H9 (cell line): ENCODE data around the gene DGKB. TPM values are rescaled to one million over a fixed set of nuclear protein-coding genes. Genes with fewer than 3 reads are reported as not detected.

Experiments used
- DNase-seq: peaks from one replicate; pipeline ENCODE4 v3.0.0-alpha.2; 2017
- H2AFZ ChIP-seq: one replicate; pipeline ENCODE4 v1.6.1; 2013; ENCODE audit warnings: mild to moderate bottlenecking, low read length, control low read depth, moderate library complexity
- H2AK5ac ChIP-seq: 2 replicates; pipeline ENCODE4 v1.6.1; 2013; ENCODE audit warnings: low read length, control low read depth, mixed read lengths; ENCODE audit not compliant: insufficient read length
- H2BK120ac ChIP-seq: one replicate; pipeline ENCODE4 v1.6.1; 2013; ENCODE audit warnings: low read depth, mild to moderate bottlenecking, low read length, control low read depth, inconsistent platforms; ENCODE audit not compliant: poor library complexity, severe bottlenecking
- H2BK12ac ChIP-seq: 2 replicates; pipeline ENCODE4 v1.6.1; 2013; ENCODE audit warnings: low read length, control low read depth, mixed read lengths, low read depth; ENCODE audit not compliant: insufficient read length
- H2BK15ac ChIP-seq: 2 replicates; pipeline ENCODE4 v1.6.1; 2013; ENCODE audit warnings: low read depth, low read length, control low read depth
- H2BK20ac ChIP-seq: one replicate; pipeline ENCODE4 v1.6.1; 2013; ENCODE audit warnings: low read depth, mild to moderate bottlenecking, low read length, control low read depth, inconsistent platforms; ENCODE audit not compliant: poor library complexity, severe bottlenecking
- H2BK5ac ChIP-seq: 2 replicates; pipeline ENCODE4 v1.6.1; 2013; ENCODE audit warnings: low read length, control low read depth, mixed read lengths; ENCODE audit not compliant: insufficient read length
- H3K14ac ChIP-seq: 2 replicates; pipeline ENCODE4 v1.6.1; 2013; ENCODE audit warnings: low read length, control low read depth; ENCODE audit not compliant: insufficient read depth
- H3K18ac ChIP-seq: 2 replicates; pipeline ENCODE4 v1.6.1; 2013; ENCODE audit warnings: low read depth, mild to moderate bottlenecking, mixed read lengths, low read length, control low read depth; ENCODE audit not compliant: insufficient read length
- H3K23ac ChIP-seq: 2 replicates; pipeline ENCODE4 v1.6.1; 2013; ENCODE audit warnings: low read length, control low read depth, mixed read lengths, low read depth; ENCODE audit not compliant: insufficient read length
- H3K23me2 ChIP-seq: 2 replicates; pipeline ENCODE4 v1.6.1; 2013; ENCODE audit warnings: low read depth, mild to moderate bottlenecking, mixed read lengths, low read length, control low read depth; ENCODE audit not compliant: insufficient read length, poor library complexity, severe bottlenecking
- H3K27ac ChIP-seq: 2 replicates; pipeline ENCODE4 v1.5.1; 2013; ENCODE audit warnings: low read length, control low read depth, mixed read lengths, low read depth; ENCODE audit not compliant: insufficient read length
- H3K27me3 ChIP-seq: 2 replicates; pipeline ENCODE4 v1.6.1; 2013; ENCODE audit warnings: low read length, control low read depth, inconsistent platforms; ENCODE audit not compliant: insufficient read depth
- H3K4ac ChIP-seq: 2 replicates; pipeline ENCODE4 v1.6.1; 2013; ENCODE audit warnings: low read depth, mild to moderate bottlenecking, control low read depth, inconsistent platforms, low read length, moderate library complexity
- H3K4me1 ChIP-seq: 2 replicates; pipeline ENCODE4 v1.6.1; 2013; ENCODE audit warnings: low read length, control low read depth, inconsistent platforms; ENCODE audit not compliant: insufficient read depth
- H3K4me2 ChIP-seq: 2 replicates; pipeline ENCODE4 v1.6.1; 2013; ENCODE audit warnings: low read length, control low read depth, mixed read lengths; ENCODE audit not compliant: insufficient read length, insufficient read depth
- H3K56ac ChIP-seq: 2 replicates; pipeline ENCODE4 v1.6.1; 2013; ENCODE audit warnings: low read depth, mild to moderate bottlenecking, mixed read lengths, low read length, control low read depth; ENCODE audit not compliant: insufficient read length
- H3K79me1 ChIP-seq: 2 replicates; pipeline ENCODE4 v1.6.1; 2013; ENCODE audit warnings: low read depth, mild to moderate bottlenecking, moderate library complexity, low read length, control low read depth, inconsistent platforms; ENCODE audit not compliant: insufficient read depth, poor library complexity, severe bottlenecking
- H3K79me2 ChIP-seq: 2 replicates; pipeline ENCODE4 v1.6.1; 2013; ENCODE audit warnings: low read length, control low read depth, inconsistent platforms; ENCODE audit not compliant: insufficient read depth
- H3K9ac ChIP-seq: 2 replicates; pipeline ENCODE4 v1.6.1; 2013; ENCODE audit warnings: low read length, control low read depth, mixed read lengths; ENCODE audit not compliant: insufficient read length; ENCODE audit errors: extremely low read depth
- H3K9me3 ChIP-seq: one replicate; pipeline ENCODE4 v1.6.1; 2013; ENCODE audit warnings: low read depth, low read length, inconsistent platforms; ENCODE audit not compliant: control insufficient read depth
- H3T11ph ChIP-seq: one replicate; pipeline ENCODE4 v1.6.1; 2013; ENCODE audit warnings: mild to moderate bottlenecking, low read length, control low read depth, inconsistent platforms
- H4K20me1 ChIP-seq: one replicate; pipeline ENCODE4 v1.6.1; 2013; ENCODE audit not compliant: control insufficient read depth, insufficient read length, insufficient read depth
- H4K5ac ChIP-seq: 2 replicates; pipeline ENCODE4 v1.6.1; 2013; ENCODE audit warnings: low read depth, mild to moderate bottlenecking, mixed read lengths, low read length, control low read depth; ENCODE audit not compliant: insufficient read length
- H4K8ac ChIP-seq: replicated peaks from 2 replicates; pipeline ENCODE4 v1.6.1; 2013; ENCODE audit warnings: low read length, control low read depth, mixed read lengths, low read depth; ENCODE audit not compliant: insufficient read length
- H4K91ac ChIP-seq: 2 replicates; pipeline ENCODE4 v1.6.1; 2013; ENCODE audit warnings: low read depth, mild to moderate bottlenecking, moderate library complexity, mixed read lengths, low read length, control low read depth; ENCODE audit not compliant: insufficient read length
- H3K27ac Mint-ChIP-seq, 3 experiments: 2 replicates in 2 of 3; 3 replicates in 1 of 3; pipeline ENCODE4 v1.8.0; 2020 to 2021; ENCODE audit warnings: mixed read lengths in 3 of 3, mild to moderate bottlenecking in 1 of 3, moderate library complexity in 1 of 3
- H3K27me3 Mint-ChIP-seq: 2 replicates; pipeline ENCODE4 v1.8.0; 2021; ENCODE audit warnings: low read depth, mild to moderate bottlenecking, moderate library complexity, mixed read lengths
- H3K36me3 Mint-ChIP-seq, 3 experiments: 2 replicates in 2 of 3; 3 replicates in 1 of 3; pipeline ENCODE4 v1.8.0; 2020 to 2021; ENCODE audit warnings: low read depth in 3 of 3, mixed read lengths in 3 of 3; ENCODE audit not compliant: insufficient read depth in 1 of 3
- H3K4me1 Mint-ChIP-seq, 2 experiments: 2 replicates each; pipeline ENCODE4 v1.8.0; 2020; ENCODE audit warnings: mixed read lengths in 2 of 2
- H3K4me3 Mint-ChIP-seq, 2 experiments: 2 replicates in 1 of 2; 3 replicates in 1 of 2; pipeline ENCODE4 v1.8.0; 2020 to 2021; ENCODE audit warnings: mild to moderate bottlenecking in 2 of 2, mixed read lengths in 2 of 2, moderate library complexity in 1 of 2
- H3K9me3 Mint-ChIP-seq, 2 experiments: 2 replicates in 1 of 2; 3 replicates in 1 of 2; pipeline ENCODE4 v1.8.0; 2020; ENCODE audit warnings: mild to moderate bottlenecking in 2 of 2, mixed read lengths in 2 of 2, moderate library complexity in 1 of 2
- CTCF ChIP-seq: fragments of 200-600 bp; sonication (generic); conservative IDR thresholded peaks from 3 replicates; pipeline ENCODE4 v1.8.0; 2021; ENCODE audit warnings: antibody characterized with exemption, mild to moderate bottlenecking
- WGBS: extraction: QIAGEN DNeasy Blood & Tissue Kit; methylation state at CpG from one replicate; pipeline ENCODE4 v1.1.7; 2013; ENCODE audit warnings: missing lambda C conversion rate, low lambda C conversion rate, mixed read lengths; ENCODE audit not compliant: insufficient read length; ENCODE audit errors: extremely low coverage; 5-methylcytosine and 5-hydroxymethylcytosine counted together
- total RNA-seq: library from RNA; stranded (reverse); gene quantifications from 2 replicates; pipeline ENCODE4 v1.2.1, GENCODE V29; 2021

DGKB gene
- total RNA-seq, 1 experiment from 2014 or later: 0.26 TPM

DNA sequence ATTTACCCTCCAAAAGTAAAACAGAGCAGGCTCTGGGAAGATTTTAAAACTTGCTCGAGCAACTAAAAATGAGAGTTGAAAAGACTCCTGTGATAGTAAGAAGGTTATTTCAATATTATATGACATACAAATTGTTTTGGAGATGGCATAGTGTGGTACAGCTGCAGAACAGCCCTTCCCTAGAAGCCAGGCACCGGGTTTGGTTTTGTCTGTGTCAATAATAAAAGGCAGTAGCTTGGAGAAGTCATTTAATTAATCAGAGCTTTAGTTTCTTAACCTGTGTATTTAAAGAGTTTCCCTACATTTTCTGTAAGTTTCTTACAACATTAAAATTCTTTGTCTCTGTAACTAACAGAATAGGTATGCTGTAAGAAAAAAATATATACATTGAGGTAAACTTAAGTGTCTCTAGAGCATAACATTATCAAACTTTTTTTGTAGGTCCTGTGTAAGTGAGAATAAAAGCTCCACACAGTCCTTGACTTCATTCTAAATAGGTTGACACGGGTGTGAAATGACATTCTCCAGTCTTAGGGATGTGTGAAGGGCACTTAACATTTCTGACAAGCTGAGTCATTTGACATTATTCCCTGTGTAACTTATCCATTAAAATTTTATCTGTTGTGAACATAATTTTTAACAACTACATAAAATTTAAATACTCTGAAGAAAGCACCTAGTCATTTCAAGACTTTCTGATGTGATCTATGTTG is 488.1 kb downstream of the DGKB start:
- no peaks in the 10 kb centered on the region for H3K9me3 Mint-ChIP-seq

More for the DNA sequence above, 488.1 kb downstream of the DGKB start:
- Histone ChIP-seq H3K27ac (no peak overlapping the region), H2BK20ac (no peak overlapping the region), H3K79me2 (no peaks in the 10 kb centered on the region), H3K14ac (no peak overlapping the region), H3K9ac (no peak overlapping the region), H2AFZ (no peak overlapping the region), H4K20me1 (no peaks in the 10 kb centered on the region), H3K56ac (no peak overlapping the region), H3K4ac (no peak overlapping the region), H4K8ac (no peak overlapping the region), H3K9me3 (no peaks in the 10 kb centered on the region), H2BK12ac (no peak overlapping the region), H3K27me3 (no peaks in the 10 kb centered on the region), H2AK5ac (no peak overlapping the region), H4K5ac (no peak overlapping the region), H3K18ac (no peak overlapping the region), H3K23me2 (no peaks in the 10 kb centered on the region), H2BK15ac (no peak overlapping the region), H3K4me2 (no peak overlapping the region), H3T11ph (no peak overlapping the region), H2BK5ac (no peak overlapping the region), H3K23ac (no peak overlapping the region), H4K91ac (no peak overlapping the region), H3K4me1 (no peaks in the 10 kb centered on the region), H2BK120ac (no peak overlapping the region), H3K79me1 (no peaks in the 10 kb centered on the region)
- Mint-ChIP-seq H3K27ac (no peak overlapping the region), H3K27me3 (no peaks in the 10 kb centered on the region), H3K4me1 (no peaks in the 10 kb centered on the region), H3K36me3 (peaks cover 0 to 6% (median 0%) of the 10 kb centered on the region in 3 experiments; a peak in 2 of 7 replicates), H3K4me3 (no peak overlapping the region)
- no peak for DNase-seq
- no CpG with 5 or more reads among the region's 3 CpGs for WGBS
- TF ChIP-seq CTCF: no peak
